BJ (cell line): ENCODE results near the gene GOLGA2. TPM values are rescaled to one million over a fixed set of nuclear protein-coding genes. Genes with fewer than 3 reads are reported as not detected.

ENCODE experiments used
- CTCF ChIA-PET: fragments of 350-600 bp; formaldehyde crosslinking; extraction: SDS; loops from one replicate; lab custom pipeline; 2021; ENCODE audit warnings: antibody characterized with exemption, inconsistent platforms; lab: Yijun Ruan, JAX
- POLR2A ChIA-PET: fragments of 300-600 bp; sonication (Branson Sonifier 250); formaldehyde crosslinking; extraction: SDS; loops from one replicate; lab custom pipeline; 2021; ENCODE audit warnings: antibody characterized with exemption; lab: Charles Lee
- DNase-seq: peaks from one replicate; pipeline ENCODE4 v3.0.0-alpha.2; 2011; ENCODE audit warnings: low read depth
- H3K27me3 ChIP-seq: 2 replicates; pipeline ENCODE4 v1.6.0; 2011; ENCODE audit warnings: low read length; ENCODE audit not compliant: control insufficient read depth, insufficient read depth
- H3K36me3 ChIP-seq: 2 replicates; pipeline ENCODE4 v1.5.1; 2011; ENCODE audit warnings: low read length; ENCODE audit not compliant: control insufficient read depth, insufficient read depth
- H3K4me3 ChIP-seq: 2 replicates; pipeline ENCODE4 v1.5.1; 2011; ENCODE audit warnings: low read depth, mild to moderate bottlenecking, control low read depth, low read length
- polyA plus RNA-seq: library from polyadenylated mRNA; depleted of rRNA; stranded (reverse); fragments of >200 nt; gene quantifications from 2 replicates; pipeline ENCODE4 v1.2.3, GENCODE V29; 2011
- TF ChIP-seq, protein P1 (sequence below): IDR thresholded peaks from 2 replicates; pipeline ENCODE4 v1.5.1; 2011; ENCODE audit warnings: low read depth, mild to moderate bottlenecking, control low read depth, inconsistent platforms, low read length, moderate library complexity; ENCODE audit not compliant: insufficient read depth

The GOLGA2 gene
- polyA plus RNA-seq, 1 experiment = 91.1 TPM

DNA sequence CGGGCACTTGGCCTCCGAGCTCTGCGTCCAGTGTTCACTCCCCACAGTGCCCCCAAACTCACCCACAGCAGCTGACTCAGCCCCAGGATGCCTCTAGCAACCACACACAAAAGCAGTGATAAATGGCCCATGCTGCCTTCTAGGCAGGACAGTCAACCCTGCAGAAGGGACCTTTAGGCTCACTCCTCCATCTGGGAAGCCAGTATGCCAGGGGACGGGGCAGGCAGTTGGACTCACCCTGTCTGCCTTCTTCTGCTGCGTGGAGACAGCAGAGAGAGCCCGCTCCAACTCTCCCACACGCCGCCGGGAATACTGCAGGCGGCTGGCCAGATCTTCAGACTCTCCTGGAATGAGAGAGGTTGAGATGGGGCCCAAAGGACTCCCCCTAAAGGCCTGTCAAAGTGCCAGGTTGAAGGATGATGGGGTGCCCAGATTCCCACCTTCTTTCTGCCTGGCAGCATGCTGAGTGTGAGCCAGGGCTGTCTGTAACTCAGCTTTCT lies 10.4 kb downstream of the GOLGA2 start:
- TF ChIP-seq, protein P1, sequence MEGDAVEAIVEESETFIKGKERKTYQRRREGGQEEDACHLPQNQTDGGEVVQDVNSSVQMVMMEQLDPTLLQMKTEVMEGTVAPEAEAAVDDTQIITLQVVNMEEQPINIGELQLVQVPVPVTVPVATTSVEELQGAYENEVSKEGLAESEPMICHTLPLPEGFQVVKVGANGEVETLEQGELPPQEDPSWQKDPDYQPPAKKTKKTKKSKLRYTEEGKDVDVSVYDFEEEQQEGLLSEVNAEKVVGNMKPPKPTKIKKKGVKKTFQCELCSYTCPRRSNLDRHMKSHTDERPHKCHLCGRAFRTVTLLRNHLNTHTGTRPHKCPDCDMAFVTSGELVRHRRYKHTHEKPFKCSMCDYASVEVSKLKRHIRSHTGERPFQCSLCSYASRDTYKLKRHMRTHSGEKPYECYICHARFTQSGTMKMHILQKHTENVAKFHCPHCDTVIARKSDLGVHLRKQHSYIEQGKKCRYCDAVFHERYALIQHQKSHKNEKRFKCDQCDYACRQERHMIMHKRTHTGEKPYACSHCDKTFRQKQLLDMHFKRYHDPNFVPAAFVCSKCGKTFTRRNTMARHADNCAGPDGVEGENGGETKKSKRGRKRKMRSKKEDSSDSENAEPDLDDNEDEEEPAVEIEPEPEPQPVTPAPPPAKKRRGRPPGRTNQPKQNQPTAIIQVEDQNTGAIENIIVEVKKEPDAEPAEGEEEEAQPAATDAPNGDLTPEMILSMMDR = no peak
- POLR2A ChIA-PET = no interaction called here
- Histone ChIP-seq H3K27me3 (no peaks in the 10 kb centered on the region), H3K4me3 (no peak overlapping the region), H3K36me3 (peaks cover 50% of the 10 kb centered on the region)
- CTCF ChIA-PET = interaction anchor here (0.7 to 2.0 kb wide), 2 partner anchors 10 to 66 kb away, joined by 5 to 7 read pairs; no protein-coding TSS in a partner anchor
- no peak for DNase-seq

GRCh38 chr9:128262687-128263086 lies 13.1 kb downstream of the GOLGA2 start:
- no peak overlapping the region for H3K4me3 ChIP-seq
- no peaks in the 10 kb centered on the region for H3K27me3 ChIP-seq
- ChIA-PET CTCF (interaction anchor here (1.5 kb wide), 1 partner anchor 9 kb away, joined by 4 read pairs; no protein-coding TSS in a partner anchor), POLR2A (no interaction called here)
- DNase-seq = no peak
- TF ChIP-seq, protein P1 = no peak
- H3K36me3 ChIP-seq = peaks cover 62% of the 10 kb centered on the region

DNA sequence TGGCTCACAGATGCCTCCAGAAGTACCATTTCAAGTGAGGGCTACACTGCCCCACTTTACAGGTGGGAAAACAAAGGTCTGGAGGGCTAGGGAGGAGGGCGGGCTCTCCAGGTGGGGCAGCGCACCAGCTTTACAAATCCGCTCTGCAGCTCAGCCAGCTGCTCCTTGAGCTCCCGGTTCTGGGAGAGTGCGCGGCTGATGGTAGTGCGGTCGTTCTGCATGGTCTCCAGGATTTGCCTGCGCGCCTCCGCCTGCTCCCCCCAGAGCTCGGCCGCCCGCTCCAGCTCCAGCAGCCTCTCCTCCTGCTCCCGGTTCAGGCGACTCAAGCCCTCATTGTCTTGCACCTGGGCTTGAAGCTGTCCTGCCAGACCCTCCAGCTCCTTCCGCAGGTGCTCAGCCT lies 15.5 kb downstream of the GOLGA2 start:
- no peaks in the 10 kb centered on the region for H3K27me3 ChIP-seq
- peaks cover 59% of the 10 kb centered on the region for H3K36me3 ChIP-seq
- H3K4me3 ChIP-seq = no peak overlapping the region
- ChIA-PET POLR2A (interaction anchor here (0.6 kb wide), 1 partner anchor 32 kb away, joined by 6 read pairs; no protein-coding TSS in a partner anchor), CTCF (interaction anchor here (0.9 kb wide), 1 partner anchor 39 kb away, joined by 3 read pairs; no protein-coding TSS in a partner anchor)
- TF ChIP-seq, protein P1 = no peak
- no peak for DNase-seq

GRCh38 chr9:128259156-128259555 lies 16.7 kb downstream of the GOLGA2 start:
- no peak for DNase-seq
- TF ChIP-seq, protein P1 = no peak
- ChIA-PET CTCF (no interaction called here), POLR2A (no interaction called here)
- Histone ChIP-seq H3K36me3 (peaks cover 57% of the 10 kb centered on the region), H3K4me3 (no peak overlapping the region), H3K27me3 (no peaks in the 10 kb centered on the region)

- Histone ChIP-seq H3K27me3 (no peaks in the 10 kb centered on the region), H3K36me3 (peaks cover 58% of the 10 kb centered on the region), H3K4me3 (no peak overlapping the region)
- no peak for DNase-seq
- CTCF ChIA-PET = no interaction called here
- POLR2A ChIA-PET = no interaction called here
- TF ChIP-seq, protein P1 = no peak
Observed at GRCh38 chr9:128258326-128258725, 17.5 kb downstream of the GOLGA2 start.
